ENCODE data around the gene OPHN1. TPM values are rescaled to one million over a fixed set of nuclear protein-coding genes. Genes with fewer than 3 reads are reported as not detected.
"Not testable (repeated sequence)": the region's sequence is repeated elsewhere in the genome, so short reads cannot be mapped to it uniquely, and the experiment has no call there.

Gene OPHN1
- total RNA-seq, 1 experiment from 2014 or later, result 72.0 TPM

- in situ Hi-C loops (cut with HindIII; ENCODE audit: low pct_unique_long_range_greater_than_20kb, low sequenced_read_pairs); DNase-seq (ENCODE audit: low read depth, low spot score): not testable (repeated sequence)
These were observed 43.8 kb downstream of the OPHN1 start for GRCh38 chrX:68389419-68389960.

GRCh38 chrX:68387776-68388175 is 45.5 kb downstream of the OPHN1 start:
- in situ Hi-C loops (cut with HindIII; ENCODE audit: low pct_unique_long_range_greater_than_20kb, low sequenced_read_pairs), result no loop called here
- DNase-seq (ENCODE audit: low read depth, low spot score), result no peak

GRCh38 chrX:68383540-68383939 is 49.8 kb downstream of the OPHN1 start:
- no peak for DNase-seq (ENCODE audit: low read depth, low spot score)
- in situ Hi-C loops (cut with HindIII; ENCODE audit: low pct_unique_long_range_greater_than_20kb, low sequenced_read_pairs), result no loop called here

- DNase-seq (ENCODE audit: low read depth, low spot score); in situ Hi-C loops (cut with HindIII; ENCODE audit: low pct_unique_long_range_greater_than_20kb, low sequenced_read_pairs): not testable (repeated sequence)
These were observed 55.7 kb downstream of the OPHN1 start for GRCh38 chrX:68377579-68377978.

- in situ Hi-C loops (cut with HindIII; ENCODE audit: low pct_unique_long_range_greater_than_20kb, low sequenced_read_pairs), result no loop called here
- no peak for DNase-seq (ENCODE audit: low read depth, low spot score)
These were observed 56.9 kb downstream of the OPHN1 start for GRCh38 chrX:68376373-68376772.

- DNase-seq (ENCODE audit: low read depth, low spot score), result no peak
- in situ Hi-C loops (cut with HindIII; ENCODE audit: low pct_unique_long_range_greater_than_20kb, low sequenced_read_pairs), result no loop called here
These were observed 57.5 kb downstream of the OPHN1 start for GRCh38 chrX:68375803-68376202.

GRCh38 chrX:68372665-68373064 is 60.6 kb downstream of the OPHN1 start:
- no peak for DNase-seq (ENCODE audit: low read depth, low spot score)
- in situ Hi-C loops (cut with HindIII; ENCODE audit: low pct_unique_long_range_greater_than_20kb, low sequenced_read_pairs), result no loop called here

- DNase-seq (ENCODE audit: low read depth, low spot score), result no peak
- in situ Hi-C loops (cut with HindIII; ENCODE audit: low pct_unique_long_range_greater_than_20kb, low sequenced_read_pairs), result no loop called here
These were observed 63.7 kb downstream of the OPHN1 start for GRCh38 chrX:68369559-68369958.

- no peak for DNase-seq (ENCODE audit: low read depth, low spot score)
- in situ Hi-C loops (cut with HindIII; ENCODE audit: low pct_unique_long_range_greater_than_20kb, low sequenced_read_pairs), result no loop called here
These were observed 68.0 kb downstream of the OPHN1 start for GRCh38 chrX:68365341-68365740.

GRCh38 chrX:68363984-68364383 is 69.3 kb downstream of the OPHN1 start:
- DNase-seq (ENCODE audit: low read depth, low spot score), result no peak
- in situ Hi-C loops (cut with HindIII; ENCODE audit: low pct_unique_long_range_greater_than_20kb, low sequenced_read_pairs), result no loop called here

- DNase-seq (ENCODE audit: low read depth, low spot score), result no peak
- in situ Hi-C loops (cut with HindIII; ENCODE audit: low pct_unique_long_range_greater_than_20kb, low sequenced_read_pairs), result no loop called here
These were observed 74.6 kb downstream of the OPHN1 start for GRCh38 chrX:68358679-68359078.

- in situ Hi-C loops (cut with HindIII; ENCODE audit: low pct_unique_long_range_greater_than_20kb, low sequenced_read_pairs), result no loop called here
- no peak for DNase-seq (ENCODE audit: low read depth, low spot score)
These were observed 77.7 kb downstream of the OPHN1 start for GRCh38 chrX:68355629-68355920.

GRCh38 chrX:68354879-68355628 is 78.2 kb downstream of the OPHN1 start:
- no peak for DNase-seq (ENCODE audit: low read depth, low spot score)

GRCh38 chrX:68345025-68345424 is 88.3 kb downstream of the OPHN1 start:
- in situ Hi-C loops (cut with HindIII; ENCODE audit: low pct_unique_long_range_greater_than_20kb, low sequenced_read_pairs), result no loop called here
- no peak for DNase-seq (ENCODE audit: low read depth, low spot score)

More at GRCh38 chrX:68354879-68355628, 78.2 kb downstream of the OPHN1 start:
- in situ Hi-C loops (cut with HindIII; ENCODE audit: low pct_unique_long_range_greater_than_20kb, low sequenced_read_pairs), result no loop called here

- in situ Hi-C loops (cut with HindIII; ENCODE audit: low pct_unique_long_range_greater_than_20kb, low sequenced_read_pairs), result no loop called here
- DNase-seq (ENCODE audit: low read depth, low spot score), result no peak
These were observed 89.7 kb downstream of the OPHN1 start for GRCh38 chrX:68343551-68343950.

GRCh38 chrX:68332201-68332731 is 101.0 kb downstream of the OPHN1 start:
- in situ Hi-C loops (cut with HindIII; ENCODE audit: low pct_unique_long_range_greater_than_20kb, low sequenced_read_pairs), result no loop called here
- DNase-seq (ENCODE audit: low read depth, low spot score), result peak; percentile 2

- in situ Hi-C loops (cut with HindIII; ENCODE audit: low pct_unique_long_range_greater_than_20kb, low sequenced_read_pairs); DNase-seq (ENCODE audit: low read depth, low spot score): not testable (repeated sequence)
These were observed 106.5 kb downstream of the OPHN1 start for GRCh38 chrX:68326841-68327240.

- in situ Hi-C loops (cut with HindIII; ENCODE audit: low pct_unique_long_range_greater_than_20kb, low sequenced_read_pairs), result no loop called here
- DNase-seq (ENCODE audit: low read depth, low spot score), result peak; percentile 62
These were observed 125.5 kb downstream of the OPHN1 start for GRCh38 chrX:68307769-68308168.

- in situ Hi-C loops (cut with HindIII; ENCODE audit: low pct_unique_long_range_greater_than_20kb, low sequenced_read_pairs), result no loop called here
- DNase-seq (ENCODE audit: low read depth, low spot score), result no peak
These were observed 128.7 kb downstream of the OPHN1 start for GRCh38 chrX:68304602-68305001.

Data from SK-MEL-5 (cell line).